ENCODE results near the gene CACNA1D.
"Not testable (repeated sequence)": the region's sequence is repeated elsewhere in the genome, so short reads cannot be mapped to it uniquely, and the experiment has no call there.

DNA sequence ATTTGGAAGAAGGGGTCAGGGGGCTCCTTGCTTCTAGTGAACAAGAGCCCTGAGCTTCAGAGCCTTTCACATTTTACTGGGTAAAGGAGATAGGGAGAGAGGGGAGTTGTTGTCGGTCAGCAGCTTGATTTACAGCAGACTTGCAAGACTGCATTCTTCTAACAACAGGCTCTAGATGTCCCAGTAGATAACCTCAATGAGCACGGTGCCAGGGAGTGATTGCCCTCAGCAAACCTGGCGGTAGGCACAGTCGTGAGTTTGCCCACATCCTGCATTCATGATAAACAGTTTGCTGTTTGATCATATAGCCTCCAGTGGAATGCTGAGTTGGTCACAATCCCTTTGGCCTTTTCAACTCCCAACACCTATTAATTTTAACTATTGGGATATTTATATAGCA, 170.4 kb downstream of the CACNA1D start:
- TF ChIP-seq, protein P1, sequence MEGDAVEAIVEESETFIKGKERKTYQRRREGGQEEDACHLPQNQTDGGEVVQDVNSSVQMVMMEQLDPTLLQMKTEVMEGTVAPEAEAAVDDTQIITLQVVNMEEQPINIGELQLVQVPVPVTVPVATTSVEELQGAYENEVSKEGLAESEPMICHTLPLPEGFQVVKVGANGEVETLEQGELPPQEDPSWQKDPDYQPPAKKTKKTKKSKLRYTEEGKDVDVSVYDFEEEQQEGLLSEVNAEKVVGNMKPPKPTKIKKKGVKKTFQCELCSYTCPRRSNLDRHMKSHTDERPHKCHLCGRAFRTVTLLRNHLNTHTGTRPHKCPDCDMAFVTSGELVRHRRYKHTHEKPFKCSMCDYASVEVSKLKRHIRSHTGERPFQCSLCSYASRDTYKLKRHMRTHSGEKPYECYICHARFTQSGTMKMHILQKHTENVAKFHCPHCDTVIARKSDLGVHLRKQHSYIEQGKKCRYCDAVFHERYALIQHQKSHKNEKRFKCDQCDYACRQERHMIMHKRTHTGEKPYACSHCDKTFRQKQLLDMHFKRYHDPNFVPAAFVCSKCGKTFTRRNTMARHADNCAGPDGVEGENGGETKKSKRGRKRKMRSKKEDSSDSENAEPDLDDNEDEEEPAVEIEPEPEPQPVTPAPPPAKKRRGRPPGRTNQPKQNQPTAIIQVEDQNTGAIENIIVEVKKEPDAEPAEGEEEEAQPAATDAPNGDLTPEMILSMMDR (conservative IDR thresholded peaks at IDR 0.05; ENCODE audit: low read depth, low read length), result not testable (repeated sequence)
- not testable (repeated sequence) for TF ChIP-seq EZH2 (IDR thresholded peaks at IDR 0.05; ENCODE audit: borderline replicate concordance, low read depth, low read length, poor library complexity, severe bottlenecking)

All from A673 (cell line).